Measurements from ENCODE around the gene HDGFL2. TPM values are rescaled to one million over a fixed set of nuclear protein-coding genes. Genes with fewer than 3 reads are reported as not detected.
"Not testable (repeated sequence)": the region's sequence is repeated elsewhere in the genome, so short reads cannot be mapped to it uniquely, and the experiment has no call there.

The HDGFL2 gene
- total RNA-seq, 1 donor from 2014 or later = 32.8 TPM

- DNase-seq = no peak
These were observed 64.7 kb downstream of the HDGFL2 start for GRCh38 chr19:4536798-4537197.

- DNase-seq = no peak
These were observed 66.0 kb downstream of the HDGFL2 start for GRCh38 chr19:4537953-4538600.

GRCh38 chr19:4538601-4538954 is 66.5 kb downstream of the HDGFL2 start:
- DNase-seq = no peak

GRCh38 chr19:4539169-4539692 is 67.1 kb downstream of the HDGFL2 start:
- DNase-seq = no peak

- DNase-seq = no peak
These were observed 67.8 kb downstream of the HDGFL2 start, which contains the start of gene LRG1 for GRCh38 chr19:4539693-4540581. Gene LRG1 (minus strand): TSS chr19:4540036. CDS start chr19:4540013, 23 bp downstream.

GRCh38 chr19:4541114-4541805 is 69.2 kb downstream of the HDGFL2 start:
- no peak for DNase-seq

GRCh38 chr19:4541806-4542145 is 69.7 kb downstream of the HDGFL2 start:
- not testable (repeated sequence) for DNase-seq

GRCh38 chr19:4542896-4543841 is 71.1 kb downstream of the HDGFL2 start:
- DNase-seq = no peak

GRCh38 chr19:4543842-4544647 is 71.9 kb downstream of the HDGFL2 start:
- no peak for DNase-seq

GRCh38 chr19:4547303-4548237 is 75.5 kb downstream of the HDGFL2 start:
- DNase-seq = no peak

- no peak for DNase-seq
These were observed 76.1 kb downstream of the HDGFL2 start for GRCh38 chr19:4548238-4548584.

GRCh38 chr19:4550018-4550417 is 77.9 kb downstream of the HDGFL2 start:
- DNase-seq = no peak

- DNase-seq = no peak
These were observed 78.5 kb downstream of the HDGFL2 start for GRCh38 chr19:4550479-4551050.

Small RNA genes lying within 50 kb of the gene (small RNA-seq; reads per million reads assigned to genes)
- gene MIR4746 = not detected

Other genes with a start within 250 kb of the HDGFL2 start
- gene EBI3, start 242.8 kb upstream of the HDGFL2 start, total RNA-seq = 0.47 TPM
- 16.2 TPM for gene YJU2, start 225.2 kb upstream of the HDGFL2 start, total RNA-seq
- gene SHD, start 193.0 kb upstream of the HDGFL2 start, total RNA-seq = 0.94 TPM
- gene TMIGD2, start 169.9 kb upstream of the HDGFL2 start, total RNA-seq = 2.7 TPM
- gene FSD1, start 167.7 kb upstream of the HDGFL2 start, total RNA-seq = 28.4 TPM
- 2.8 TPM for gene STAP2, start 133.5 kb upstream of the HDGFL2 start, total RNA-seq
- 11.5 TPM for gene MPND, start 128.7 kb upstream of the HDGFL2 start, total RNA-seq
- 15.3 TPM for gene SH3GL1, start 71.8 kb upstream of the HDGFL2 start, total RNA-seq
- gene CHAF1A, start 69.7 kb upstream of the HDGFL2 start, total RNA-seq = 6.2 TPM
- 54.7 TPM for gene UBXN6, start 14.5 kb upstream of the HDGFL2 start, total RNA-seq
- under 0.01 TPM for gene PLIN4, start 46.2 kb downstream of the HDGFL2 start, total RNA-seq
- 2.0 TPM for gene PLIN5, start 62.9 kb downstream of the HDGFL2 start, total RNA-seq
- not detected for gene LRG1, start 67.7 kb downstream of the HDGFL2 start, total RNA-seq
- gene SEMA6B, start 87.4 kb downstream of the HDGFL2 start, total RNA-seq = 32.0 TPM
- gene TNFAIP8L1, start 167.2 kb downstream of the HDGFL2 start, total RNA-seq = 5.6 TPM
- 37.9 TPM for gene MYDGF, start 198.0 kb downstream of the HDGFL2 start, total RNA-seq